ENCODE measurements around the gene STAT2. TPM values are rescaled to one million over a fixed set of nuclear protein-coding genes. Genes with fewer than 3 reads are reported as not detected.

STAT2 gene
- total and polyA plus RNA-seq, 2 of the 13 experiments (the other 11 are each of a cell fraction or from before 2014, with no cell fraction given): 43.5 to 84.6 TPM

DNA sequence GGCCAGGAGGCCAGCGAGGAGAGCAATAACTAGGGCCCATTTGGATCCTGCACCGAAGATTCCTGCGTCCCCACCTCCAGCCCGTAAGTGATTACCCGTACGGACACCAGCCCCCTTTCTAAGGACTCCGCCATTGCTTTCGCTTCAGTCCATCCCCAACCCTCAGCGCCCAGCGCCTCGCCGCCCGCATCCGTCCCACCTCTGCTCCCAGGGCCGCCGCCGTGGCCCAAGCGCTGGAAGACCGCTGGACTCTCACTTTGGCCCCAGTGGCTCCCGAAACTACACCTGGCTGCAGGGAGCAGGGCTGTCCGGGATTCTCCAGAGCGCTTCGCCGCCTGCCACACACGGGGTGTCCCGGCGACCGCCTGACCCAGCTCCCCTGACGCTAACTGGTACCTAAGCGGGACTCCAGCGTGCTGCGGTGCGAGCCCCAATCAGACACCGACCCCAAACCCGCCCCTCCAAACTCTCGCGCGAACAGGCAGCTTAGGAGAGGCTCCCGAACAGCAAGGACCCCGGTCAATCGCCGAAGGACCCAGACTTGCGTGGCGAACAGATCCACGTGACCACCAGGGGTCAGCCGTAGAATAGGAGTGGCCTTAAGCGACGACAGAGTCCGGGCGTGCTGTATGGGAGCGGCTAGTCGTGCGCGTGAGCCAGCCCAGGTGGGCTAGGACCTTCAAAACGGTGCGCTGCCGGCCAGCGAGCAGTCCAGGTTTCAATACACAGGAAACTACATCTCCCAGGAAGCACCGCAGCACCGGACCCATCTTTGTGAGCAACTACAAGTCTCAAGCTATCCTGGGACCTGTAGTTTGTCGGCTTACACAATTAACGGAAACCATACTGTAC lies 44.1 kb downstream of the STAT2 start, which contains the start of gene CNPY2 (continued):
- TF ChIP-seq, protein P1, sequence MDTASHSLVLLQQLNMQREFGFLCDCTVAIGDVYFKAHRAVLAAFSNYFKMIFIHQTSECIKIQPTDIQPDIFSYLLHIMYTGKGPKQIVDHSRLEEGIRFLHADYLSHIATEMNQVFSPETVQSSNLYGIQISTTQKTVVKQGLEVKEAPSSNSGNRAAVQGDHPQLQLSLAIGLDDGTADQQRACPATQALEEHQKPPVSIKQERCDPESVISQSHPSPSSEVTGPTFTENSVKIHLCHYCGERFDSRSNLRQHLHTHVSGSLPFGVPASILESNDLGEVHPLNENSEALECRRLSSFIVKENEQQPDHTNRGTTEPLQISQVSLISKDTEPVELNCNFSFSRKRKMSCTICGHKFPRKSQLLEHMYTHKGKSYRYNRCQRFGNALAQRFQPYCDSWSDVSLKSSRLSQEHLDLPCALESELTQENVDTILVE (CRISPR knock-in tag; IDR thresholded peaks at IDR 0.05): no peak
- TF ChIP-seq MBNL3 (CRISPR knock-in tag; conservative IDR thresholded peaks at IDR 0.05): no peak
- no peak for TF ChIP-seq NFE2L2 (IDR thresholded peaks at IDR 0.05; ENCODE audit: low read length)
- TF ChIP-seq, protein P2, sequence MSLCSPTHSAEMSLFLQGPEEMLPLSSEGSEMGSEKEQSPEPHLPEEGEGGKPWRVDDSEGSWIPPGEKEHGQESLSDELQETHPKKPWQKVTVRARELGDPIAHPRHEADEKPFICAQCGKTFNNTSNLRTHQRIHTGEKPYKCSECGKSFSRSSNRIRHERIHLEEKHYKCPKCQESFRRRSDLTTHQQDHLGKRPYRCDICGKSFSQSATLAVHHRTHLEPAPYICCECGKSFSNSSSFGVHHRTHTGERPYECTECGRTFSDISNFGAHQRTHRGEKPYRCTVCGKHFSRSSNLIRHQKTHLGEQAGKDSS (CRISPR knock-in tag; IDR thresholded peaks at IDR 0.05; ENCODE audit: borderline replicate concordance, low read depth): no peak; the same call in 1 of the 2 replicates
- no peak for TF ChIP-seq THYN1 (CRISPR knock-in tag; IDR thresholded peaks at IDR 0.05; ENCODE audit: borderline replicate concordance, low read depth)
- TF ChIP-seq ZNF709 (CRISPR knock-in tag; IDR thresholded peaks at IDR 0.05): peak; percentile 78
- peak; percentile 72 for TF ChIP-seq IRF2 (CRISPR knock-in tag; IDR thresholded peaks at IDR 0.05)
- TF ChIP-seq, protein P3, sequence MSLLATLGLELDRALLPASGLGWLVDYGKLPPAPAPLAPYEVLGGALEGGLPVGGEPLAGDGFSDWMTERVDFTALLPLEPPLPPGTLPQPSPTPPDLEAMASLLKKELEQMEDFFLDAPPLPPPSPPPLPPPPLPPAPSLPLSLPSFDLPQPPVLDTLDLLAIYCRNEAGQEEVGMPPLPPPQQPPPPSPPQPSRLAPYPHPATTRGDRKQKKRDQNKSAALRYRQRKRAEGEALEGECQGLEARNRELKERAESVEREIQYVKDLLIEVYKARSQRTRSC (CRISPR knock-in tag; IDR thresholded peaks at IDR 0.05; ENCODE audit: low read depth): no peak
- TF ChIP-seq LCORL (IDR thresholded peaks at IDR 0.05): no peak
- peak; percentile 91; the same call in 1 of the 2 replicates for TF ChIP-seq LCORL (CRISPR knock-in tag; IDR thresholded peaks at IDR 0.05)
- TF ChIP-seq SOX6 (IDR thresholded peaks at IDR 0.05): no peak
- peak; percentile 72 for TF ChIP-seq SOX6 (CRISPR knock-in tag; IDR thresholded peaks at IDR 0.05)
- no peak for TF ChIP-seq EHMT2 (IDR thresholded peaks at IDR 0.05; ENCODE audit: borderline replicate concordance, low read depth, low read length)
- TF ChIP-seq ZBTB3 (CRISPR knock-in tag; IDR thresholded peaks at IDR 0.05; ENCODE audit: borderline replicate concordance, low read depth): no peak
- TF ChIP-seq, protein P4, sequence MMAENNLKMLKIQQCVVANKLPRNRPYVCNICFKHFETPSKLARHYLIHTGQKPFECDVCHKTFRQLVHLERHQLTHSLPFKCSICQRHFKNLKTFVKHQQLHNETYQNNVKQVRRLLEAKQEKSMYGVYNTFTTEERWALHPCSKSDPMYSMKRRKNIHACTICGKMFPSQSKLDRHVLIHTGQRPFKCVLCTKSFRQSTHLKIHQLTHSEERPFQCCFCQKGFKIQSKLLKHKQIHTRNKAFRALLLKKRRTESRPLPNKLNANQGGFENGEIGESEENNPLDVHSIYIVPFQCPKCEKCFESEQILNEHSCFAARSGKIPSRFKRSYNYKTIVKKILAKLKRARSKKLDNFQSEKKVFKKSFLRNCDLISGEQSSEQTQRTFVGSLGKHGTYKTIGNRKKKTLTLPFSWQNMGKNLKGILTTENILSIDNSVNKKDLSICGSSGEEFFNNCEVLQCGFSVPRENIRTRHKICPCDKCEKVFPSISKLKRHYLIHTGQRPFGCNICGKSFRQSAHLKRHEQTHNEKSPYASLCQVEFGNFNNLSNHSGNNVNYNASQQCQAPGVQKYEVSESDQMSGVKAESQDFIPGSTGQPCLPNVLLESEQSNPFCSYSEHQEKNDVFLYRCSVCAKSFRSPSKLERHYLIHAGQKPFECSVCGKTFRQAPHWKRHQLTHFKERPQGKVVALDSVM (CRISPR knock-in tag; IDR thresholded peaks at IDR 0.05): peak; percentile 44; the same call in 1 of the 2 replicates
- TF ChIP-seq ZNF30 (CRISPR knock-in tag; IDR thresholded peaks at IDR 0.05): no peak
- TF ChIP-seq AGO2 (optimal IDR thresholded peaks at IDR 0.05; ENCODE audit: low read depth, low read length): peak; percentile 95
- TF ChIP-seq NFATC3 (CRISPR knock-in tag; IDR thresholded peaks at IDR 0.05): no peak
- no peak for TF ChIP-seq MAFK (conservative IDR thresholded peaks at IDR 0.05 in 1 of 2, IDR thresholded peaks at IDR 0.05 in 1 of 2; ENCODE audit: low read length in 2 of 2)
- TF ChIP-seq ZNF614 (CRISPR knock-in tag; IDR thresholded peaks at IDR 0.05; ENCODE audit: borderline replicate concordance): no peak
- no peak for TF ChIP-seq JDP2 (CRISPR knock-in tag; IDR thresholded peaks at IDR 0.05; ENCODE audit: borderline replicate concordance)
- TF ChIP-seq GTF2F1 (IDR thresholded peaks at IDR 0.05; ENCODE audit: low read length): no peak
- TF ChIP-seq ZNF460 (CRISPR knock-in tag; IDR thresholded peaks at IDR 0.05; ENCODE audit: borderline replicate concordance): no peak; the same call in 1 of the 2 replicates
- no peak for TF ChIP-seq KDM6A (CRISPR knock-in tag; IDR thresholded peaks at IDR 0.05; ENCODE audit: low read depth)
- no peak for TF ChIP-seq ZNF468 (CRISPR knock-in tag; IDR thresholded peaks at IDR 0.05)
- TF ChIP-seq ZBTB20 (CRISPR knock-in tag; IDR thresholded peaks at IDR 0.05; ENCODE audit: borderline replicate concordance, low read depth): peak; percentile 56; the same call in 1 of the 2 replicates
- no peak for TF ChIP-seq FOXM1 (CRISPR knock-in tag; IDR thresholded peaks at IDR 0.05)
